Measurements from ENCODE around the gene EVX2. TPM values are rescaled to one million over a fixed set of nuclear protein-coding genes. Genes with fewer than 3 reads are reported as not detected.

Gene EVX2
- total RNA-seq, 1 donor: not detected

DNA sequence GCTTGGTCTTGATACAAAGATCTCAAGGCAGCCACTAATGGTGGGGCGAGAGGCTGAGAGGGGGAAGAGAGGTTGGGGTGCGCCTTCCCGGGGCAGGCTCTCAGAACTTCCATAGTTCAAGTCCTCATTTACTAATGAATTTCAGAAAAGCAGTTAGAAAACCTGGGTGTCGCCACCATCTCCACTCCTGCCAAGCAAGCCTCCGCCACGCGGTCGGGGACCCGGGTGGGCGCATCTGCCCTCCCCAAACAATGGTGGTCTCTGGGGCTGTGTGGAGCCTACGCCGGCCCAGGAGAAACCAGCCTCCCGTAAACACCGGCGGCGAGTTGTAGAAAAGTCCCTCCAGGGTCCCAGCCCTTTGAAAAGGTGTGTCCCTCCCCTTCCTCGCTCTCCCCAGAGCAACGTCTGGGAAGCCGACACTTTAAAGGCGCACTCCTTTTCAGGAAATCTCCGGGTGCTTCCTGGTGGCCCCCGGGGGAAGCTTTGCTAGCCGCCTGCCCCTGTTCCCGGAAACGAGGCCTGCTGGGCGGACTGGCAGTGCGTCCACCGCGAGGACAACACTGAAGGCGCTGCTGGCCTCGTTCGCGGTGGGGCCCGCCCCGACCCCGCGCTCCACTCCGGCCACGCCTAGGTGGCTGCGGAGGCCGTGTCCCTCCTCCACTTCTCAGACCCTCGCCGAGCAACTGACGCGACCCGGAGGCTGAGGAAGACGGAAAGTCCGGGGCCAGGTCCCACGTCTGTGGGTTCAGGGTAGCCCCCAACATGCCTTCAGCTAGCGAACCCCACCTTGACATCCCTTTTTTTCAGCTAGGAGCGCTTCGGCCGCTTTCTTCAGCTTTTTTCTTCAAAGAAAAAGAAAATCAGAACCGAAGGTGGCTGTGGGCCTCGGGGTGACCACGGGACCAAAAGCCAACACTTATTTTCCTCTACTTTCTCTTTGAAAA lies 16.8 kb downstream of the EVX2 start:
- Histone ChIP-seq H2AFZ (ENCODE audit: low read length) (peak overlapping the region; percentile 68), H3K36me3 (ENCODE audit: insufficient read depth, low read length) (no peaks in the 10 kb centered on the region), H3K4me1 (ENCODE audit: insufficient read depth, low read length) (no peaks in the 10 kb centered on the region), H3K4me2 (ENCODE audit: insufficient read depth, low read length) (peak overlapping the region; percentile 76), H4K20me1 (ENCODE audit: insufficient read depth, low read length) (no peaks in the 10 kb centered on the region), H3K27ac (ENCODE audit: low read depth, low read length) (no peak overlapping the region), H3K79me2 (ENCODE audit: insufficient read depth, low read length) (no peaks in the 10 kb centered on the region), H3K27me3 (ENCODE audit: insufficient read depth, low read length) (peaks cover 62% of the 10 kb centered on the region), H3K9me3 (ENCODE audit: low read depth, low read length) (no peaks in the 10 kb centered on the region), H3K4me3 (ENCODE audit: insufficient read depth, low read length) (peak overlapping the region; percentile 60)
- DNase-seq (ENCODE audit: insufficient read length, low spot score, missing footprints): peak; percentile 79
- TF ChIP-seq, protein P1, sequence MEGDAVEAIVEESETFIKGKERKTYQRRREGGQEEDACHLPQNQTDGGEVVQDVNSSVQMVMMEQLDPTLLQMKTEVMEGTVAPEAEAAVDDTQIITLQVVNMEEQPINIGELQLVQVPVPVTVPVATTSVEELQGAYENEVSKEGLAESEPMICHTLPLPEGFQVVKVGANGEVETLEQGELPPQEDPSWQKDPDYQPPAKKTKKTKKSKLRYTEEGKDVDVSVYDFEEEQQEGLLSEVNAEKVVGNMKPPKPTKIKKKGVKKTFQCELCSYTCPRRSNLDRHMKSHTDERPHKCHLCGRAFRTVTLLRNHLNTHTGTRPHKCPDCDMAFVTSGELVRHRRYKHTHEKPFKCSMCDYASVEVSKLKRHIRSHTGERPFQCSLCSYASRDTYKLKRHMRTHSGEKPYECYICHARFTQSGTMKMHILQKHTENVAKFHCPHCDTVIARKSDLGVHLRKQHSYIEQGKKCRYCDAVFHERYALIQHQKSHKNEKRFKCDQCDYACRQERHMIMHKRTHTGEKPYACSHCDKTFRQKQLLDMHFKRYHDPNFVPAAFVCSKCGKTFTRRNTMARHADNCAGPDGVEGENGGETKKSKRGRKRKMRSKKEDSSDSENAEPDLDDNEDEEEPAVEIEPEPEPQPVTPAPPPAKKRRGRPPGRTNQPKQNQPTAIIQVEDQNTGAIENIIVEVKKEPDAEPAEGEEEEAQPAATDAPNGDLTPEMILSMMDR (IDR thresholded peaks at IDR 0.05; ENCODE audit: extremely low read depth, low read depth, low read length): no peak

- Histone ChIP-seq H3K9me3 (ENCODE audit: low read depth, low read length) (no peaks in the 10 kb centered on the region), H3K4me2 (ENCODE audit: insufficient read depth, low read length) (no peak overlapping the region), H3K79me2 (ENCODE audit: insufficient read depth, low read length) (no peaks in the 10 kb centered on the region), H3K4me1 (ENCODE audit: insufficient read depth, low read length) (no peaks in the 10 kb centered on the region), H3K27me3 (ENCODE audit: insufficient read depth, low read length) (peaks cover 33% of the 10 kb centered on the region), H4K20me1 (ENCODE audit: insufficient read depth, low read length) (no peaks in the 10 kb centered on the region), H2AFZ (ENCODE audit: low read length) (no peak overlapping the region), H3K4me3 (ENCODE audit: insufficient read depth, low read length) (no peak overlapping the region), H3K27ac (ENCODE audit: low read depth, low read length) (no peak overlapping the region), H3K36me3 (ENCODE audit: insufficient read depth, low read length) (no peaks in the 10 kb centered on the region)
- no peak for DNase-seq (ENCODE audit: insufficient read length, low spot score, missing footprints)
- TF ChIP-seq, protein P1 (IDR thresholded peaks at IDR 0.05; ENCODE audit: extremely low read depth, low read depth, low read length): no peak
These were observed 19.8 kb downstream of the EVX2 start for GRCh38 chr2:176063958-176064357.

DNA sequence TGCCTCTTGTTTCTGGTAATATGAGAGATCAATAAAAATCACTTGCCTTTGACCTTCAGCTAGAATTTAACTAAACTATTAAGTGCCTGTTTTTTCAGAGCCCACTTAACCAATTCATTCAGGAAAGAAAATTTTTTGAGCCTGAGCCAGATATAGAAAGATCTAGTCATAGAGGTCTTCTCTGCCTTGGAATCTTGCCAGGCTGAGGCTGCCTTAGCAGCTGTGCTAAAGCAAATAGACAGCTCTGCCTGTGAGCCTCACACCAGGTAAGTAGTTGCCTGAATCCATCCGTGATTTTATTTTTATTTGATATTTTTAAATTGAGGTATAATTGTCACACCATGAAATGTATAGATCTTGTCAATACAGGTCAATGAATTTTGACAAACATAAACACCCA lies 27.4 kb downstream of the EVX2 start:
- H4K20me1 ChIP-seq (ENCODE audit: insufficient read depth, low read length): no peaks in the 10 kb centered on the region
- no peak overlapping the region for H3K4me2 ChIP-seq (ENCODE audit: insufficient read depth, low read length)
- H3K9me3 ChIP-seq (ENCODE audit: low read depth, low read length): no peaks in the 10 kb centered on the region
- H2AFZ ChIP-seq (ENCODE audit: low read length): no peak overlapping the region
- no peak overlapping the region for H3K27ac ChIP-seq (ENCODE audit: low read depth, low read length)
- H3K27me3 ChIP-seq (ENCODE audit: insufficient read depth, low read length): no peaks in the 10 kb centered on the region
- H3K4me3 ChIP-seq (ENCODE audit: insufficient read depth, low read length): no peak overlapping the region
- H3K79me2 ChIP-seq (ENCODE audit: insufficient read depth, low read length): no peaks in the 10 kb centered on the region
- H3K36me3 ChIP-seq (ENCODE audit: insufficient read depth, low read length): no peaks in the 10 kb centered on the region
- TF ChIP-seq, protein P1 (IDR thresholded peaks at IDR 0.05; ENCODE audit: extremely low read depth, low read depth, low read length): no peak
- no peaks in the 10 kb centered on the region for H3K4me1 ChIP-seq (ENCODE audit: insufficient read depth, low read length)
- no peak for DNase-seq (ENCODE audit: insufficient read length, low spot score, missing footprints)

GRCh38 chr2:176039375-176039774 lies 44.4 kb downstream of the EVX2 start:
- H3K4me1 ChIP-seq (ENCODE audit: insufficient read depth, low read length): no peaks in the 10 kb centered on the region
- no peaks in the 10 kb centered on the region for H3K9me3 ChIP-seq (ENCODE audit: low read depth, low read length)
- no peak overlapping the region for H3K27ac ChIP-seq (ENCODE audit: low read depth, low read length)

More at GRCh38 chr2:176039375-176039774, 44.4 kb downstream of the EVX2 start:
- Histone ChIP-seq H3K4me3 (ENCODE audit: insufficient read depth, low read length) (no peak overlapping the region), H3K27me3 (ENCODE audit: insufficient read depth, low read length) (no peaks in the 10 kb centered on the region), H2AFZ (ENCODE audit: low read length) (no peak overlapping the region), H3K36me3 (ENCODE audit: insufficient read depth, low read length) (no peaks in the 10 kb centered on the region), H3K79me2 (ENCODE audit: insufficient read depth, low read length) (no peaks in the 10 kb centered on the region), H3K4me2 (ENCODE audit: insufficient read depth, low read length) (no peak overlapping the region), H4K20me1 (ENCODE audit: insufficient read depth, low read length) (no peaks in the 10 kb centered on the region)
- DNase-seq (ENCODE audit: insufficient read length, low spot score, missing footprints): no peak
- TF ChIP-seq, protein P1 (IDR thresholded peaks at IDR 0.05; ENCODE audit: extremely low read depth, low read depth, low read length): no peak

Data from osteoblast (primary cell).